ENCODE data around the gene FSIP1.

Gene FSIP1

GRCh38 chr15:39719109-39719508 is 63.5 kb downstream of the FSIP1 start:
- no peak for DNase-seq (ENCODE audit: low read depth)
- H3K4me3 ChIP-seq (ENCODE audit: low read length), result no peak overlapping the region

GRCh38 chr15:39717134-39717533 is 65.5 kb downstream of the FSIP1 start:
- no peak overlapping the region for H3K4me3 ChIP-seq (ENCODE audit: low read length)
- TF ChIP-seq CTCF (IDR thresholded peaks at IDR 0.05; ENCODE audit: insufficient read depth, low read depth, low read length, missing control alignments), result no peak
- DNase-seq (ENCODE audit: low read depth), result no peak

More at GRCh38 chr15:39719109-39719508, 63.5 kb downstream of the FSIP1 start:
- no peak for TF ChIP-seq CTCF (IDR thresholded peaks at IDR 0.05; ENCODE audit: insufficient read depth, low read depth, low read length, missing control alignments)

- no peak for TF ChIP-seq CTCF (IDR thresholded peaks at IDR 0.05; ENCODE audit: insufficient read depth, low read depth, low read length, missing control alignments)
- H3K4me3 ChIP-seq (ENCODE audit: low read length), result no peak overlapping the region
- no peak for DNase-seq (ENCODE audit: low read depth)
Observed at GRCh38 chr15:39714251-39714650, 68.4 kb downstream of the FSIP1 start.

GRCh38 chr15:39713846-39714245 is 68.8 kb downstream of the FSIP1 start:
- no peak for TF ChIP-seq CTCF (IDR thresholded peaks at IDR 0.05; ENCODE audit: insufficient read depth, low read depth, low read length, missing control alignments)
- no peak for DNase-seq (ENCODE audit: low read depth)

GRCh38 chr15:39710681-39711080 is 72.0 kb downstream of the FSIP1 start:
- DNase-seq (ENCODE audit: low read depth), result no peak
- no peak overlapping the region for H3K4me3 ChIP-seq (ENCODE audit: low read length)
- no peak for TF ChIP-seq CTCF (IDR thresholded peaks at IDR 0.05; ENCODE audit: insufficient read depth, low read depth, low read length, missing control alignments)

More at GRCh38 chr15:39713846-39714245, 68.8 kb downstream of the FSIP1 start:
- no peak overlapping the region for H3K4me3 ChIP-seq (ENCODE audit: low read length)

- DNase-seq (ENCODE audit: low read depth), result no peak
- TF ChIP-seq CTCF (IDR thresholded peaks at IDR 0.05; ENCODE audit: insufficient read depth, low read depth, low read length, missing control alignments), result no peak
Observed at GRCh38 chr15:39709941-39710340, 72.7 kb downstream of the FSIP1 start.

GRCh38 chr15:39706206-39706605 is 76.4 kb downstream of the FSIP1 start:
- no peak overlapping the region for H3K4me3 ChIP-seq (ENCODE audit: low read length)
- no peak for DNase-seq (ENCODE audit: low read depth)
- TF ChIP-seq CTCF (IDR thresholded peaks at IDR 0.05; ENCODE audit: insufficient read depth, low read depth, low read length, missing control alignments), result no peak

More at GRCh38 chr15:39709941-39710340, 72.7 kb downstream of the FSIP1 start:
- no peak overlapping the region for H3K4me3 ChIP-seq (ENCODE audit: low read length)

All from epithelial cell of esophagus (primary cell).